Natural killer cell (primary cell): ENCODE results near the gene DNAJB11. TPM values are rescaled to one million over a fixed set of nuclear protein-coding genes. Genes with fewer than 3 reads are reported as not detected.

Experiments used
- ATAC-seq, 3 donors: fragments of 150-1000 bp in 2 of 3; fragments of 200-7000 bp in 1 of 3; cut with Tn5 transposase; 1 replicate in 1 of 3; 2 replicates in 2 of 3; pipeline ENCODE4 v1.10.0; 2021; ENCODE audit warnings: mild to moderate bottlenecking in 2 of 3, moderate library complexity in 2 of 3
- DNase-seq, 2 donors: peaks; one replicate each; pipeline versions ENCODE4 v3.0.0 to v3.0.0-alpha.2; 2013 to 2021; ENCODE audit warnings: mixed read lengths in 1 of 2
- H3K27ac ChIP-seq: one replicate; pipeline ENCODE4 v1.5.1; 2013; ENCODE audit warnings: mild to moderate bottlenecking, low read length
- H3K27me3 ChIP-seq: one replicate; pipeline ENCODE4 v1.6.1; 2013; ENCODE audit warnings: low read length; ENCODE audit not compliant: control insufficient read depth, insufficient read depth
- H3K36me3 ChIP-seq: one replicate; pipeline ENCODE4 v1.6.1; 2013; ENCODE audit warnings: low read length; ENCODE audit not compliant: control insufficient read depth, insufficient read depth
- H3K4me1 ChIP-seq: one replicate; pipeline ENCODE4 v1.6.1; 2013; ENCODE audit warnings: low read length; ENCODE audit not compliant: control insufficient read depth, insufficient read depth
- H3K4me3 ChIP-seq: one replicate; pipeline ENCODE4 v1.5.1; 2013; ENCODE audit warnings: low read length
- H3K9me3 ChIP-seq: one replicate; pipeline ENCODE4 v1.6.1; 2013; ENCODE audit warnings: low read length; ENCODE audit not compliant: control insufficient read depth, insufficient read depth
- H3K27ac Mint-ChIP-seq, 2 donors: one replicate each; pipeline ENCODE4 v1.8.0; 2022; ENCODE audit warnings: mild to moderate bottlenecking in 2 of 2, mixed read lengths in 2 of 2, moderate library complexity in 1 of 2
- H3K27me3 Mint-ChIP-seq, 2 donors: one replicate each; pipeline ENCODE4 v1.8.0; 2022; ENCODE audit warnings: low read depth in 2 of 2, mixed read lengths in 2 of 2
- H3K36me3 Mint-ChIP-seq: one replicate; pipeline ENCODE4 v1.8.0; 2022; ENCODE audit warnings: mixed read lengths
- H3K4me1 Mint-ChIP-seq, 2 donors: one replicate each; pipeline ENCODE4 v1.8.0; 2022; ENCODE audit warnings: mixed read lengths in 2 of 2
- H3K4me3 Mint-ChIP-seq: one replicate; pipeline ENCODE4 v1.8.0; 2022; ENCODE audit warnings: mild to moderate bottlenecking, moderate library complexity, mixed read lengths
- H3K9me3 Mint-ChIP-seq, 2 donors: one replicate each; pipeline ENCODE4 v1.8.0; 2022; ENCODE audit warnings: mixed read lengths in 2 of 2
- CTCF ChIP-seq: fragments of 200-600 bp; IDR thresholded peaks from one replicate; pipeline ENCODE4 v1.8.0; 2022; ENCODE audit warnings: antibody characterized with exemption
- WGBS: methylation state at CpG from one replicate; pipeline ENCODE4 v1.1.7; 2013; ENCODE audit warnings: missing lambda C conversion rate; ENCODE audit not compliant: insufficient coverage; 5-methylcytosine and 5-hydroxymethylcytosine counted together
- intact Hi-C: fragments of 100-400 bp; cut with micrococcal nuclease; formaldehyde crosslinking; loops from one replicate; pipeline ENCODE4 v1.14.2; 2022
- total RNA-seq, 4 donors: library from RNA; stranded (reverse); fragments of 120-200 nt in 1 of 4; gene quantifications; one replicate each; pipeline versions ENCODE4 v1.2.3 to v1.2.4, GENCODE V29; 2013 to 2022

The DNAJB11 gene
- total RNA-seq, 3 donors from 2014 or later (not counting 1 experiment from before 2014, with no cell fraction given): 85.9 to 112 (median 111) TPM

GRCh38 chr3:186605078-186605477 is 34.6 kb downstream of the DNAJB11 start:
- H3K4me1 ChIP-seq: no peaks in the 10 kb centered on the region
- Mint-ChIP-seq H3K4me3 (no peak overlapping the region), H3K27ac (no peak overlapping the region), H3K36me3 (no peaks in the 10 kb centered on the region), H3K27me3 (peaks cover 0 to 8% of the 10 kb centered on the region in 2 donors), H3K9me3 (no peaks in the 10 kb centered on the region), H3K4me1 (no peaks in the 10 kb centered on the region)
- intact Hi-C loops: no loop called here
- DNase-seq (no peak), ATAC-seq (no peak)
- no peak overlapping the region for H3K4me3 ChIP-seq
- no peaks in the 10 kb centered on the region for H3K27me3 ChIP-seq
- no peaks in the 10 kb centered on the region for H3K36me3 ChIP-seq
- H3K9me3 ChIP-seq: no peaks in the 10 kb centered on the region
- TF ChIP-seq CTCF: no peak
- H3K27ac ChIP-seq: no peak overlapping the region

GRCh38 chr3:186605561-186606545 is 35.3 kb downstream of the DNAJB11 start:
- Mint-ChIP-seq H3K9me3 (no peaks in the 10 kb centered on the region), H3K27me3 (peaks cover 0 to 8% of the 10 kb centered on the region in 2 donors), H3K27ac (no peak overlapping the region), H3K4me1 (no peaks in the 10 kb centered on the region), H3K36me3 (no peaks in the 10 kb centered on the region), H3K4me3 (no peak overlapping the region)
- no peak overlapping the region for H3K27ac ChIP-seq
- DNase-seq (no peak), ATAC-seq (no peak)
- no peaks in the 10 kb centered on the region for H3K9me3 ChIP-seq
- no peak overlapping the region for H3K4me3 ChIP-seq
- intact Hi-C loops: no loop called here
- TF ChIP-seq CTCF: no peak
- no peaks in the 10 kb centered on the region for H3K36me3 ChIP-seq
- H3K27me3 ChIP-seq: no peaks in the 10 kb centered on the region
- whole genome bisulfite sequencing: 92% methylated on average over 5 of the region's 5 CpGs
- H3K4me1 ChIP-seq: no peaks in the 10 kb centered on the region

- no peak for TF ChIP-seq CTCF
- DNase-seq (no peak), ATAC-seq (no peak)
- H3K36me3 Mint-ChIP-seq: no peaks in the 10 kb centered on the region
- Histone ChIP-seq H3K9me3 (no peaks in the 10 kb centered on the region), H3K36me3 (no peaks in the 10 kb centered on the region), H3K4me3 (no peak overlapping the region), H3K27ac (no peak overlapping the region), H3K27me3 (peaks cover 4% of the 10 kb centered on the region), H3K4me1 (no peaks in the 10 kb centered on the region)
- no peaks in the 10 kb centered on the region for H3K4me1 Mint-ChIP-seq
- H3K27ac Mint-ChIP-seq: no peak overlapping the region
- H3K9me3 Mint-ChIP-seq: no peaks in the 10 kb centered on the region
- intact Hi-C loops: no loop called here
- peaks cover 12 to 30% of the 10 kb centered on the region in 2 donors for H3K27me3 Mint-ChIP-seq
- WGBS: 90% methylated on average over 2 of the region's 2 CpGs
- H3K4me3 Mint-ChIP-seq: no peak overlapping the region
Measured at GRCh38 chr3:186608624-186609215, 38.2 kb downstream of the DNAJB11 start.
